Gastrocnemius medialis (tissue), 4 donors: Measurements from ENCODE around the gene OPCML. TPM values are rescaled to one million over a fixed set of nuclear protein-coding genes. Genes with fewer than 3 reads are reported as not detected.

ENCODE experiments used
- ATAC-seq, 2 donors: fragments of 150-250 bp; one replicate each; pipeline ENCODE4 v1.9.1; 2016
- DNase-seq, 2 donors: peaks; one replicate each; pipeline ENCODE4 v3.0.0-alpha.2; 2019
- H3K27ac ChIP-seq, 4 donors: fragments of 200-600 bp; sonication (generic); 1 replicate in 1 of 4; 2 replicates in 3 of 4; pipeline ENCODE4 v1.5.1; 2016 to 2018; ENCODE audit warnings: mild to moderate bottlenecking in 2 of 4, moderate library complexity in 1 of 4
- H3K27me3 ChIP-seq, 3 donors: fragments of 200-600 bp; sonication (generic) in 2 of 3; 1 replicate in 1 of 3; 2 replicates in 2 of 3; pipeline versions ENCODE4 v1.5.1 to v1.6.0; 2016 to 2019; ENCODE audit warnings: mild to moderate bottlenecking in 1 of 3, moderate library complexity in 1 of 3
- H3K36me3 ChIP-seq, 2 donors: fragments of 200-600 bp; sonication (generic) in 1 of 2; one replicate each; pipeline ENCODE4 v1.5.1; 2017 to 2018
- H3K4me1 ChIP-seq, 2 donors: fragments of 200-600 bp; sonication (generic) in 1 of 2; one replicate each; pipeline ENCODE4 v1.5.1; 2016 to 2017; ENCODE audit warnings: mild to moderate bottlenecking in 2 of 2
- H3K4me3 ChIP-seq, 4 donors: fragments of 200-600 bp; sonication (generic) in 3 of 4; 1 replicate in 1 of 4; 2 replicates in 3 of 4; pipeline ENCODE4 v1.5.1; 2016 to 2019; ENCODE audit warnings: mild to moderate bottlenecking in 2 of 4
- H3K9me3 ChIP-seq, 3 donors: fragments of 200-600 bp; sonication (generic) in 2 of 3; 1 replicate in 1 of 3; 2 replicates in 2 of 3; pipeline ENCODE4 v1.5.1; 2016 to 2019
- POLR2A ChIP-seq, 2 donors: fragments of 450-650 bp; IDR thresholded peaks; one replicate each; pipeline ENCODE4 v1.6.1; 2017; ENCODE audit warnings: antibody characterized with exemption in 2 of 2, mild to moderate bottlenecking in 2 of 2, moderate library complexity in 2 of 2
- in situ Hi-C, 4 donors: fragments of 200-750 bp; cut with MboI; loops; one replicate each; pipeline versions ENCODE4 v1.15.0 to v1.8.0; 2017; ENCODE audit warnings: low sequenced_read_pairs in 4 of 4
- intact Hi-C: fragments of 100-400 bp; cut with DNase I; formaldehyde crosslinking; loops from one replicate; pipeline ENCODE4 v1.15.1; 2023; ENCODE audit warnings: low total_unique reads
- total RNA-seq, 4 donors: library from RNA; depleted of rRNA; stranded (reverse); fragments of >200 nt; gene quantifications; one replicate each; pipeline versions ENCODE4 v1.1.0 to v1.2.3, GENCODE V29; 2016
- TF ChIP-seq, protein P1 (sequence below), 5 experiments: fragments of 450-650 bp in 3 of 5; fragments of 200-600 bp in 2 of 5; sonication (generic) in 2 of 5; IDR thresholded peaks in 4 of 5; conservative IDR thresholded peaks in 1 of 5; 1 replicate in 4 of 5; 2 replicates in 1 of 5; pipeline ENCODE4 v1.5.1; 2016 to 2019; ENCODE audit warnings: antibody characterized with exemption in 5 of 5, mild to moderate bottlenecking in 3 of 5, moderate library complexity in 3 of 5

OPCML gene
- total RNA-seq, 4 donors from 2014 or later: not detected

DNA sequence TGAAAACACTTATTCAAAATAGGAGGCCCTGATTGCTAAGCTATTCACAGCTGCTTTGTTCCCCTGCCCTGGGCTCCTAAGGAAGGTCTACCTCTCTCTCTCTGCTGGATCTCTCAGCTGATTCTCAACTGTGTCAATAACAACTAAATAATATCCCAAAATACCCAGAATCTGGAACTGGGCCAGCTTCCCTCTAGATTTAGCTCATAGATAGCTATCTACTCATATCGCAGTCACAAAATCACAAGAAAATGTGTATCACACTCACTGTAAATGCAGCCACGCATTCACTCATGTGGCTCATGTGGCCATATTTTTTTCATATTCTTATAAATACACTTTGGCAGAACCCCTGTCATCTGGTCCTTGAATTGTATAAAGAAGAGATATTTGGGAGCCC, 555.1 kb downstream of the OPCML start:
- H3K36me3 ChIP-seq: no peaks in the 10 kb centered on the region
- no peak for TF ChIP-seq POLR2A (IDR thresholded peaks at IDR 0.05)
- TF ChIP-seq, protein P1, sequence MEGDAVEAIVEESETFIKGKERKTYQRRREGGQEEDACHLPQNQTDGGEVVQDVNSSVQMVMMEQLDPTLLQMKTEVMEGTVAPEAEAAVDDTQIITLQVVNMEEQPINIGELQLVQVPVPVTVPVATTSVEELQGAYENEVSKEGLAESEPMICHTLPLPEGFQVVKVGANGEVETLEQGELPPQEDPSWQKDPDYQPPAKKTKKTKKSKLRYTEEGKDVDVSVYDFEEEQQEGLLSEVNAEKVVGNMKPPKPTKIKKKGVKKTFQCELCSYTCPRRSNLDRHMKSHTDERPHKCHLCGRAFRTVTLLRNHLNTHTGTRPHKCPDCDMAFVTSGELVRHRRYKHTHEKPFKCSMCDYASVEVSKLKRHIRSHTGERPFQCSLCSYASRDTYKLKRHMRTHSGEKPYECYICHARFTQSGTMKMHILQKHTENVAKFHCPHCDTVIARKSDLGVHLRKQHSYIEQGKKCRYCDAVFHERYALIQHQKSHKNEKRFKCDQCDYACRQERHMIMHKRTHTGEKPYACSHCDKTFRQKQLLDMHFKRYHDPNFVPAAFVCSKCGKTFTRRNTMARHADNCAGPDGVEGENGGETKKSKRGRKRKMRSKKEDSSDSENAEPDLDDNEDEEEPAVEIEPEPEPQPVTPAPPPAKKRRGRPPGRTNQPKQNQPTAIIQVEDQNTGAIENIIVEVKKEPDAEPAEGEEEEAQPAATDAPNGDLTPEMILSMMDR (IDR thresholded peaks at IDR 0.05 in 4 of 5, conservative IDR thresholded peaks at IDR 0.05 in 1 of 5): no peak
- no peaks in the 10 kb centered on the region for H3K9me3 ChIP-seq
- no peaks in the 10 kb centered on the region for H3K4me1 ChIP-seq
- intact Hi-C loops (no loop called here), in situ Hi-C loops (no loop called here)
- no peak for ATAC-seq
- H3K27me3 ChIP-seq: no peaks in the 10 kb centered on the region
- DNase-seq: no peak
- H3K4me3 ChIP-seq: no peak overlapping the region
- H3K27ac ChIP-seq: no peak overlapping the region

DNA sequence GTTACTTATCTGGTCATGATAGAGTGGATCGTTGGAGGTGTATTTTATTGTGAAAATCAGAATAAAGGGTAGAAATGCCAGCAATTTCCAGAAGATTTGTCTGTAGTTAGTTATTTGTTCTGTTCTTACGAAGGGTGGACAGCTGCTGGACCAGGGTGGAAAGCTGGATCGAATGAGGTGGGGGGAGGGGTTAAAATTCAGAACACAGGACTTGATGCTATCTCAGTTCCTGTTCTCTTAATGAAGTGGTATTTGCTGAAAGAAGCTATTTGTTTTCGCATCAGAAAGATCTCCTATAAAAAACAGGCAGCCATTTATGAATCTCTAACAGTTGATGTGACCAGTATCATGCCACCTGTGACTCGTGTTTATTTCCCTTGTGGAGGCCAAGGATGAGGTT, 556.2 kb downstream of the OPCML start:
- DNase-seq: no peak
- ATAC-seq: no peak
- no peaks in the 10 kb centered on the region for H3K4me1 ChIP-seq
- TF ChIP-seq, protein P1 (IDR thresholded peaks at IDR 0.05 in 4 of 5, conservative IDR thresholded peaks at IDR 0.05 in 1 of 5): no peak
- TF ChIP-seq POLR2A (IDR thresholded peaks at IDR 0.05): no peak
- H3K4me3 ChIP-seq: no peak overlapping the region
- no peaks in the 10 kb centered on the region for H3K36me3 ChIP-seq
- no peaks in the 10 kb centered on the region for H3K9me3 ChIP-seq
- H3K27me3 ChIP-seq: no peaks in the 10 kb centered on the region
- intact Hi-C loops (no loop called here), in situ Hi-C loops (no loop called here)
- H3K27ac ChIP-seq: no peak overlapping the region

DNA sequence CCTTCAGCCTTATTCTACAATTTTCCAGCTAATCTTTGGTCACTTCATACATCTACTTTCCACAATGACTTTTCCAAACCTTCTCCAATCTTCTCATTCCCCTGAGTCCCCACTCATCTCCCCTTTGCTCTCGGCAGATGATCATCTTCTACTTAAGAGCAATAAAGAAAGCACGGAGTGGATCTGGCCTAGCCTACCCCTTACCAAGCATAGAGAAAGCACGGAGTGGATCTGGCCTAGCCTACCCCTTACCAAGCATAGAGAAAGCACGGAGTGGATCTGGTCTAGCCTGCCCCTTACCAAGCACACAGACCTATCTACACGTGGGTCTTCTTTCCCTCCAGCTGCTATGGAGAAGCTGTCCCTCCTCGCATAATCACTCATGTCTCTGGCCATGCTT, 558.6 kb downstream of the OPCML start:
- Histone ChIP-seq H3K9me3 (no peaks in the 10 kb centered on the region), H3K36me3 (no peaks in the 10 kb centered on the region), H3K4me3 (no peak overlapping the region), H3K27me3 (no peaks in the 10 kb centered on the region), H3K4me1 (no peaks in the 10 kb centered on the region), H3K27ac (no peak overlapping the region)
- in situ Hi-C loops (no loop called here), intact Hi-C loops (no loop called here)
- ATAC-seq (no peak), DNase-seq (no peak)
- no peak for TF ChIP-seq POLR2A (IDR thresholded peaks at IDR 0.05)
- TF ChIP-seq, protein P1 (IDR thresholded peaks at IDR 0.05 in 4 of 5, conservative IDR thresholded peaks at IDR 0.05 in 1 of 5): no peak

DNA sequence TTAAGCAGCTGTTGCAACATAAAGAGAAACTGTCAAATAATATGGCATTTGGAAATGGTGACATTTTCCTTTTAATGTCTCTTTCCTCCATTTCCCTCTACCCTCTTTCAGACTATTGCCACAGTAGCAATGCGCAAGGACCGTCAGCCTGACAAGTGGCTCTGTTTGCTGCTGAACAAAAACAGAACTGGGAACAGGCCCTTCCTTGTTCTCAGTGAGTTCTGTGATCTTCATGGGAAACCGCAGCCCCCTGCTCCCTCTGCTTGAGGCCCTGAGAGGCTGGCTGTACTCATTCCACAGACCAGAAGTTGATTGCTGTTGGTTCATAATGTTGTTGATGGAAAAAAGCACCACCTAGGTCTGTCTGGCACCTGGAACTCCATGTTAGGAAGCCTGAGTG, 559.7 kb downstream of the OPCML start:
- TF ChIP-seq, protein P1 (IDR thresholded peaks at IDR 0.05 in 4 of 5, conservative IDR thresholded peaks at IDR 0.05 in 1 of 5): no peak
- TF ChIP-seq POLR2A (IDR thresholded peaks at IDR 0.05): no peak
- DNase-seq: no peak
- in situ Hi-C loops: no loop called here
- intact Hi-C loops: no loop called here
- no peak overlapping the region for H3K27ac ChIP-seq
- H3K4me3 ChIP-seq: no peak overlapping the region
- H3K9me3 ChIP-seq: no peaks in the 10 kb centered on the region
- H3K4me1 ChIP-seq: no peaks in the 10 kb centered on the region
- H3K36me3 ChIP-seq: no peaks in the 10 kb centered on the region
- no peak for ATAC-seq
- no peaks in the 10 kb centered on the region for H3K27me3 ChIP-seq

DNA sequence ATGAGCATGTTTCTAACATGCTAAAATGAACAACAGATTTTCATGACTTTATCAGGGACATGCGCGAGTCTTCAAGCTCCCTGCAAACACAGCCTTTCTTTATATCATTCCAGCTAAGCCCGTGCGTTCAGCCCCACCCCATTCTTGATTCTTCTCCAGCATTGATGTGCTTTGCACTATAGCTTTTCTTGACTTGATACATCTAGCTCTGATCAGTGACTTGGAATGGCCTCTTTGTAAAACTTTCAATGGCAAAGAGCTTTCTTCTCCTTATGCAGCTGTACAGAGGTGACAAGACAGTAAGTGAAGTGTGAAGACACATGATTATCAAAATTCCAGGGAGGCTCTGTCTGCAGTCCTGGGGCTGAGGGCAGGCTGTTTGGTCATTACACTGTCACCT, 561.0 kb downstream of the OPCML start:
- no peaks in the 10 kb centered on the region for H3K27me3 ChIP-seq
- no peaks in the 10 kb centered on the region for H3K36me3 ChIP-seq
- H3K4me1 ChIP-seq: no peaks in the 10 kb centered on the region
- ATAC-seq: no peak
- in situ Hi-C loops (no loop called here), intact Hi-C loops (no loop called here)
- TF ChIP-seq, protein P1 (IDR thresholded peaks at IDR 0.05 in 4 of 5, conservative IDR thresholded peaks at IDR 0.05 in 1 of 5): no peak
- no peak for TF ChIP-seq POLR2A (IDR thresholded peaks at IDR 0.05)
- no peak overlapping the region for H3K4me3 ChIP-seq
- H3K27ac ChIP-seq: no peak overlapping the region
- no peak for DNase-seq
- H3K9me3 ChIP-seq: no peaks in the 10 kb centered on the region
